ENCODE data around the gene NLRC3. TPM values are rescaled to one million over a fixed set of nuclear protein-coding genes. Genes with fewer than 3 reads are reported as not detected.

Gene NLRC3
- total RNA-seq, 2 donors from 2014 or later: 24.6 to 26.2 TPM

GRCh38 chr16:3589441-3589921 lies 12.3 kb upstream of the NLRC3 start:
- ATAC-seq: no peak
- no peak for DNase-seq (ENCODE audit: low spot score in 2 of 2)
- Mint-ChIP-seq H3K36me3 (peaks cover 0 to 5% of the 10 kb centered on the region in 2 donors), H3K9me3 (no peaks in the 10 kb centered on the region), H3K27ac (no peak overlapping the region)

- no peak for DNase-seq (ENCODE audit: low spot score in 2 of 2)
- no peak for ATAC-seq
- Mint-ChIP-seq H3K36me3 (peaks cover 0 to 5% of the 10 kb centered on the region in 2 donors), H3K27ac (no peak overlapping the region), H3K9me3 (no peaks in the 10 kb centered on the region)
These were observed 11.8 kb upstream of the NLRC3 start for GRCh38 chr16:3589001-3589400.

GRCh38 chr16:3587547-3588110 lies 10.4 kb upstream of the NLRC3 start:
- H3K36me3 Mint-ChIP-seq: peaks cover 0 to 5% of the 10 kb centered on the region in 2 donors
- no peaks in the 10 kb centered on the region for H3K9me3 Mint-ChIP-seq
- no peak overlapping the region for H3K27ac Mint-ChIP-seq
- DNase-seq (ENCODE audit: low spot score in 2 of 2) (no peak), ATAC-seq (no peak)

GRCh38 chr16:3584412-3584811 lies 7.2 kb upstream of the NLRC3 start:
- ATAC-seq (no peak), DNase-seq (ENCODE audit: low spot score in 2 of 2) (no peak)
- Mint-ChIP-seq H3K9me3 (no peaks in the 10 kb centered on the region), H3K27ac (no peak overlapping the region), H3K36me3 (no peaks in the 10 kb centered on the region)

- H3K27ac Mint-ChIP-seq: peak overlapping the region in 1 of 2 donors; percentile 49
- H3K36me3 Mint-ChIP-seq: no peaks in the 10 kb centered on the region
- no peak for ATAC-seq
These were observed 6.3 kb upstream of the NLRC3 start for GRCh38 chr16:3583303-3584038.

GRCh38 chr16:3582276-3583165 lies 5.3 kb upstream of the NLRC3 start:
- Mint-ChIP-seq H3K9me3 (no peaks in the 10 kb centered on the region), H3K27ac (no peak overlapping the region), H3K36me3 (no peaks in the 10 kb centered on the region)
- no peak for ATAC-seq
- DNase-seq (ENCODE audit: low spot score in 2 of 2): no peak

More at GRCh38 chr16:3583303-3584038, 6.3 kb upstream of the NLRC3 start:
- no peak for DNase-seq (ENCODE audit: low spot score in 2 of 2)
- no peaks in the 10 kb centered on the region for H3K9me3 Mint-ChIP-seq

GRCh38 chr16:3581392-3581791 lies 4.2 kb upstream of the NLRC3 start:
- no peaks in the 10 kb centered on the region for H3K9me3 Mint-ChIP-seq
- DNase-seq (ENCODE audit: low spot score in 2 of 2): no peak
- H3K36me3 Mint-ChIP-seq: peaks cover 10 to 11% of the 10 kb centered on the region in 2 donors
- H3K27ac Mint-ChIP-seq: no peak overlapping the region
- ATAC-seq: no peak

GRCh38 chr16:3580686-3581085 lies 3.5 kb upstream of the NLRC3 start:
- ATAC-seq: no peak
- H3K27ac Mint-ChIP-seq: no peak overlapping the region
- peaks cover 11 to 13% of the 10 kb centered on the region in 2 donors for H3K36me3 Mint-ChIP-seq
- H3K9me3 Mint-ChIP-seq: no peaks in the 10 kb centered on the region
- no peak for DNase-seq (ENCODE audit: low spot score in 2 of 2)

GRCh38 chr16:3580251-3580651 lies 3.0 kb upstream of the NLRC3 start:
- Mint-ChIP-seq H3K9me3 (no peaks in the 10 kb centered on the region), H3K36me3 (peaks cover 11 to 13% of the 10 kb centered on the region in 2 donors), H3K27ac (peak overlapping the region in 1 of 2 donors; percentile 91)
- DNase-seq (ENCODE audit: low spot score in 2 of 2) (no peak), ATAC-seq (no peak)

- Mint-ChIP-seq H3K36me3 (peaks cover 11 to 13% of the 10 kb centered on the region in 2 donors), H3K27ac (peak overlapping the region in 1 of 2 donors; percentile 91), H3K9me3 (no peaks in the 10 kb centered on the region)
- ATAC-seq: no peak
- no peak for DNase-seq (ENCODE audit: low spot score in 2 of 2)
These were observed 2.6 kb upstream of the NLRC3 start for GRCh38 chr16:3579776-3580175.

- Mint-ChIP-seq H3K36me3 (peaks cover 11 to 13% of the 10 kb centered on the region in 2 donors), H3K27ac (peak overlapping the region; percentile 80 to 91), H3K9me3 (no peaks in the 10 kb centered on the region)
- ATAC-seq (peak; percentile 69 to 83), DNase-seq (ENCODE audit: low spot score in 2 of 2) (peak; percentile 67 to 83)
These were observed 1.7 kb upstream of the NLRC3 start for GRCh38 chr16:3578610-3579551.

GRCh38 chr16:3578121-3578520 lies 918 bp upstream of the NLRC3 start:
- H3K36me3 Mint-ChIP-seq: peaks cover 11 to 13% of the 10 kb centered on the region in 2 donors
- no peaks in the 10 kb centered on the region for H3K9me3 Mint-ChIP-seq
- peak overlapping the region; percentile 80 to 91 for H3K27ac Mint-ChIP-seq
- DNase-seq (ENCODE audit: low spot score in 2 of 2): peak; percentile 52 to 67
- ATAC-seq: peak; percentile 65 to 73

GRCh38 chr16:3576211-3576610 lies 992 bp downstream of the NLRC3 start:
- peak in 1 of 2 donors; percentile 74 for DNase-seq (ENCODE audit: low spot score in 2 of 2)
- H3K36me3 Mint-ChIP-seq: peaks cover 11 to 23% of the 10 kb centered on the region in 2 donors
- peak overlapping the region; percentile 91 to 98 for H3K27ac Mint-ChIP-seq
- no peaks in the 10 kb centered on the region for H3K9me3 Mint-ChIP-seq
- peak; percentile 8 to 38 for ATAC-seq

- DNase-seq (ENCODE audit: low spot score in 2 of 2): no peak
- Mint-ChIP-seq H3K27ac (peak overlapping the region; percentile 91), H3K36me3 (peaks cover 13 to 30% of the 10 kb centered on the region in 2 donors), H3K9me3 (peaks cover 2 to 4% of the 10 kb centered on the region in 2 donors)
- no peak for ATAC-seq
These were observed 1.7 kb downstream of the NLRC3 start for GRCh38 chr16:3575491-3575890.

GRCh38 chr16:3574195-3574594 lies 3.0 kb downstream of the NLRC3 start:
- H3K9me3 Mint-ChIP-seq: peaks cover 6 to 9% of the 10 kb centered on the region in 2 donors
- peaks cover 16 to 36% of the 10 kb centered on the region in 2 donors for H3K36me3 Mint-ChIP-seq
- no peak for DNase-seq (ENCODE audit: low spot score in 2 of 2)
- no peak for ATAC-seq
- H3K27ac Mint-ChIP-seq: peak overlapping the region in 1 of 2 donors; percentile 44

Data from activated naive CD4-positive, alpha-beta T cell treated with anti-CD3 and anti-CD28 coated beads, Interleukin-2, amount 50 U/mL, for 72 hours (primary cell).